Activated naive CD8-positive, alpha-beta T cell treated with anti-CD3 and anti-CD28 coated beads, Interleukin-2, amount 10 ng/mL, durations not matched to agents 7 days and 5 days (primary cell): Measurements from ENCODE around the gene GALNT9. TPM values are rescaled to one million over a fixed set of nuclear protein-coding genes. Genes with fewer than 3 reads are reported as not detected.
A peak's percentile ranks its signal among the peaks of the same experiment; 100 is the strongest.

ENCODE experiments used
- ATAC-seq: fragments of 150-1000 bp; cut with Tn5 transposase; one replicate; pipeline ENCODE4 v1.10.0; 2021; ENCODE audit warnings: low read depth, moderate library complexity
- POLR2A ChIA-PET: fragments of 350-600 bp; sonication (Branson Sonifier 250); formaldehyde crosslinking; loops from one replicate; lab custom pipeline; 2021; ENCODE audit warnings: antibody characterized with exemption; lab: Charles Lee
- DNase-seq: peaks from one replicate; pipeline ENCODE4 v3.0.0; 2021
- H3K27ac Mint-ChIP-seq: one replicate; pipeline ENCODE4 v1.8.0; 2022; ENCODE audit warnings: mild to moderate bottlenecking, mixed read lengths
- H3K27me3 Mint-ChIP-seq: one replicate; pipeline ENCODE4 v1.8.0; 2022; ENCODE audit warnings: mild to moderate bottlenecking, moderate library complexity, mixed read lengths
- H3K36me3 Mint-ChIP-seq: one replicate; pipeline ENCODE4 v1.8.0; 2021; ENCODE audit warnings: mild to moderate bottlenecking, mixed read lengths
- H3K4me1 Mint-ChIP-seq: one replicate; pipeline ENCODE4 v1.8.0; 2021; ENCODE audit warnings: mixed read lengths
- H3K4me3 Mint-ChIP-seq: one replicate; pipeline ENCODE4 v1.8.0; 2022; ENCODE audit warnings: mild to moderate bottlenecking, moderate library complexity, mixed read lengths
- H3K9me3 Mint-ChIP-seq: one replicate; pipeline ENCODE4 v1.8.0; 2021; ENCODE audit warnings: mixed read lengths
- total RNA-seq, 2 experiments: library from RNA; stranded (reverse); gene quantifications; one replicate each; pipeline ENCODE4 v1.2.3, GENCODE V29; 2021

The GALNT9 gene
- total RNA-seq, 2 experiments from 2014 or later = not detected

GRCh38 chr12:132330549-132330881 lies 1.1 kb upstream of the GALNT9 start:
- Mint-ChIP-seq H3K4me3 (no peak overlapping the region), H3K36me3 (no peaks in the 10 kb centered on the region), H3K27me3 (peaks cover 28% of the 10 kb centered on the region), H3K27ac (no peak overlapping the region), H3K9me3 (peaks cover 5% of the 10 kb centered on the region), H3K4me1 (peaks cover 2% of the 10 kb centered on the region)
- no peak for ATAC-seq
- DNase-seq = no peak
- POLR2A ChIA-PET = no interaction called here

GRCh38 chr12:132329720-132330548 lies 545 bp upstream of the GALNT9 start:
- peaks cover 5% of the 10 kb centered on the region for H3K9me3 Mint-ChIP-seq
- H3K27me3 Mint-ChIP-seq = peaks cover 31% of the 10 kb centered on the region
- no peak overlapping the region for H3K4me3 Mint-ChIP-seq
- DNase-seq (no peak), ATAC-seq (no peak)
- no peak overlapping the region for H3K27ac Mint-ChIP-seq
- peaks cover 2% of the 10 kb centered on the region for H3K4me1 Mint-ChIP-seq
- POLR2A ChIA-PET = no interaction called here
- H3K36me3 Mint-ChIP-seq = no peaks in the 10 kb centered on the region

GRCh38 chr12:132328282-132329029 lies 933 bp downstream of the GALNT9 start:
- Mint-ChIP-seq H3K27me3 (peaks cover 34% of the 10 kb centered on the region), H3K4me3 (no peak overlapping the region), H3K9me3 (peaks cover 5% of the 10 kb centered on the region), H3K36me3 (no peaks in the 10 kb centered on the region), H3K27ac (no peak overlapping the region), H3K4me1 (peaks cover 2% of the 10 kb centered on the region)
- DNase-seq = no peak
- ATAC-seq = no peak
- POLR2A ChIA-PET = interaction anchor here (0.7 kb wide), 1 partner anchor 98 kb away, joined by 3 read pairs; no protein-coding TSS in a partner anchor

- peaks cover 7% of the 10 kb centered on the region for H3K4me1 Mint-ChIP-seq
- H3K4me3 Mint-ChIP-seq = no peak overlapping the region
- POLR2A ChIA-PET = interaction anchor here (0.7 kb wide), 1 partner anchor 97 kb away, joined by 3 read pairs; no protein-coding TSS in a partner anchor
- peaks cover 40% of the 10 kb centered on the region for H3K27me3 Mint-ChIP-seq
- peak; percentile 29 for ATAC-seq
- H3K9me3 Mint-ChIP-seq = peaks cover 5% of the 10 kb centered on the region
- no peaks in the 10 kb centered on the region for H3K36me3 Mint-ChIP-seq
- H3K27ac Mint-ChIP-seq = no peak overlapping the region
- no peak for DNase-seq
These were observed 1.8 kb downstream of the GALNT9 start for GRCh38 chr12:132327336-132328171.

GRCh38 chr12:132326646-132327045 lies 2.7 kb downstream of the GALNT9 start:
- peaks cover 5% of the 10 kb centered on the region for H3K9me3 Mint-ChIP-seq

GRCh38 chr12:132325733-132326130 lies 3.7 kb downstream of the GALNT9 start:
- H3K4me1 Mint-ChIP-seq = peaks cover 7% of the 10 kb centered on the region
- no peaks in the 10 kb centered on the region for H3K36me3 Mint-ChIP-seq
- H3K27ac Mint-ChIP-seq = no peak overlapping the region
- DNase-seq (no peak), ATAC-seq (no peak)
- H3K4me3 Mint-ChIP-seq = no peak overlapping the region
- POLR2A ChIA-PET = no interaction called here
- H3K27me3 Mint-ChIP-seq = peaks cover 37% of the 10 kb centered on the region
- peaks cover 3% of the 10 kb centered on the region for H3K9me3 Mint-ChIP-seq

More at GRCh38 chr12:132326646-132327045, 2.7 kb downstream of the GALNT9 start:
- Mint-ChIP-seq H3K27ac (no peak overlapping the region), H3K27me3 (peaks cover 40% of the 10 kb centered on the region), H3K36me3 (no peaks in the 10 kb centered on the region), H3K4me3 (no peak overlapping the region), H3K4me1 (peaks cover 7% of the 10 kb centered on the region)
- no peak for ATAC-seq
- POLR2A ChIA-PET = no interaction called here
- DNase-seq = no peak

- no peak overlapping the region for H3K4me3 Mint-ChIP-seq
- H3K4me1 Mint-ChIP-seq = peaks cover 7% of the 10 kb centered on the region
- H3K27me3 Mint-ChIP-seq = peaks cover 31% of the 10 kb centered on the region
- POLR2A ChIA-PET = no interaction called here
- no peaks in the 10 kb centered on the region for H3K9me3 Mint-ChIP-seq
- DNase-seq (no peak), ATAC-seq (no peak)
- H3K36me3 Mint-ChIP-seq = no peaks in the 10 kb centered on the region
- no peak overlapping the region for H3K27ac Mint-ChIP-seq
These were observed 4.3 kb downstream of the GALNT9 start for GRCh38 chr12:132324841-132325732.

- POLR2A ChIA-PET = no interaction called here
- H3K27ac Mint-ChIP-seq = no peak overlapping the region
- no peak for DNase-seq
- no peak for ATAC-seq
- H3K27me3 Mint-ChIP-seq = peaks cover 31% of the 10 kb centered on the region
- H3K4me1 Mint-ChIP-seq = peaks cover 7% of the 10 kb centered on the region
- no peaks in the 10 kb centered on the region for H3K9me3 Mint-ChIP-seq
- H3K4me3 Mint-ChIP-seq = no peak overlapping the region
- H3K36me3 Mint-ChIP-seq = no peaks in the 10 kb centered on the region
These were observed 5.2 kb downstream of the GALNT9 start for GRCh38 chr12:132324173-132324572.

- H3K36me3 Mint-ChIP-seq = no peaks in the 10 kb centered on the region
- POLR2A ChIA-PET = no interaction called here
- peak overlapping the region; percentile 86 for H3K27ac Mint-ChIP-seq
- ATAC-seq (peak; percentile 76), DNase-seq (peak; percentile 43)
- no peaks in the 10 kb centered on the region for H3K9me3 Mint-ChIP-seq
- peaks cover 29% of the 10 kb centered on the region for H3K27me3 Mint-ChIP-seq
- peaks cover 7% of the 10 kb centered on the region for H3K4me1 Mint-ChIP-seq
- H3K4me3 Mint-ChIP-seq = peak overlapping the region; percentile 70
These were observed 6.0 kb downstream of the GALNT9 start for GRCh38 chr12:132323171-132324010.

GRCh38 chr12:132322206-132323132 lies 6.9 kb downstream of the GALNT9 start:
- Mint-ChIP-seq H3K9me3 (no peaks in the 10 kb centered on the region), H3K27ac (peak overlapping the region; percentile 86), H3K36me3 (no peaks in the 10 kb centered on the region), H3K27me3 (peaks cover 20% of the 10 kb centered on the region), H3K4me3 (no peak overlapping the region), H3K4me1 (peaks cover 7% of the 10 kb centered on the region)
- POLR2A ChIA-PET = no interaction called here
- ATAC-seq (no peak), DNase-seq (no peak)
